Measurements from ENCODE around the gene MRTO4.

DNA sequence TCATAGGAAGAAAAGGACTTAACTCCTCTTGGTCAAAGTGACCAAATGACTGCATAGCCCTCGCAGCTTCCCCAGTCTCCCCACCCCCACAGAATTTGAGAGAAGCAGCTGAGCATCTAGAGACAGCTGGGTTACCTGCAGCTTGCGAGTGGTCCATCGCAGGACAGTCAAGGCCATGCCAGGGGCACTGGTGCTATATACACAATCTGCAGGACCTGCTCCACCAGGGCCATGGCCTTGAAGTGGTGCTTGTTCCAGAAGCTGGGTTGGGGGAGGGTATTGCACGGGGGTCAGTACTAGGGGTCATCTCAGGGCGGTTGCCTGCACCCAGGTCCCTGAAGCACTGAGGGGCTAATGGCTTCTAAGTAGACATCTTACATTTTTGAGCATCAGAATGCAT is 10.4 kb downstream of the MRTO4 start:
- TF ChIP-seq POLR2A (IDR thresholded peaks at IDR 0.05), result no peak
- TF ChIP-seq, protein P1, sequence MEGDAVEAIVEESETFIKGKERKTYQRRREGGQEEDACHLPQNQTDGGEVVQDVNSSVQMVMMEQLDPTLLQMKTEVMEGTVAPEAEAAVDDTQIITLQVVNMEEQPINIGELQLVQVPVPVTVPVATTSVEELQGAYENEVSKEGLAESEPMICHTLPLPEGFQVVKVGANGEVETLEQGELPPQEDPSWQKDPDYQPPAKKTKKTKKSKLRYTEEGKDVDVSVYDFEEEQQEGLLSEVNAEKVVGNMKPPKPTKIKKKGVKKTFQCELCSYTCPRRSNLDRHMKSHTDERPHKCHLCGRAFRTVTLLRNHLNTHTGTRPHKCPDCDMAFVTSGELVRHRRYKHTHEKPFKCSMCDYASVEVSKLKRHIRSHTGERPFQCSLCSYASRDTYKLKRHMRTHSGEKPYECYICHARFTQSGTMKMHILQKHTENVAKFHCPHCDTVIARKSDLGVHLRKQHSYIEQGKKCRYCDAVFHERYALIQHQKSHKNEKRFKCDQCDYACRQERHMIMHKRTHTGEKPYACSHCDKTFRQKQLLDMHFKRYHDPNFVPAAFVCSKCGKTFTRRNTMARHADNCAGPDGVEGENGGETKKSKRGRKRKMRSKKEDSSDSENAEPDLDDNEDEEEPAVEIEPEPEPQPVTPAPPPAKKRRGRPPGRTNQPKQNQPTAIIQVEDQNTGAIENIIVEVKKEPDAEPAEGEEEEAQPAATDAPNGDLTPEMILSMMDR (IDR thresholded peaks at IDR 0.05), result no peak
